ENCODE measurements around the gene SLC34A1. TPM values are rescaled to one million over a fixed set of nuclear protein-coding genes. Genes with fewer than 3 reads are reported as not detected.

The SLC34A1 gene
- total and polyA plus RNA-seq, 2 of the 13 experiments (the other 11 are each of a cell fraction or from before 2014, with no cell fraction given) = 0.03 to 0.20 TPM

DNA sequence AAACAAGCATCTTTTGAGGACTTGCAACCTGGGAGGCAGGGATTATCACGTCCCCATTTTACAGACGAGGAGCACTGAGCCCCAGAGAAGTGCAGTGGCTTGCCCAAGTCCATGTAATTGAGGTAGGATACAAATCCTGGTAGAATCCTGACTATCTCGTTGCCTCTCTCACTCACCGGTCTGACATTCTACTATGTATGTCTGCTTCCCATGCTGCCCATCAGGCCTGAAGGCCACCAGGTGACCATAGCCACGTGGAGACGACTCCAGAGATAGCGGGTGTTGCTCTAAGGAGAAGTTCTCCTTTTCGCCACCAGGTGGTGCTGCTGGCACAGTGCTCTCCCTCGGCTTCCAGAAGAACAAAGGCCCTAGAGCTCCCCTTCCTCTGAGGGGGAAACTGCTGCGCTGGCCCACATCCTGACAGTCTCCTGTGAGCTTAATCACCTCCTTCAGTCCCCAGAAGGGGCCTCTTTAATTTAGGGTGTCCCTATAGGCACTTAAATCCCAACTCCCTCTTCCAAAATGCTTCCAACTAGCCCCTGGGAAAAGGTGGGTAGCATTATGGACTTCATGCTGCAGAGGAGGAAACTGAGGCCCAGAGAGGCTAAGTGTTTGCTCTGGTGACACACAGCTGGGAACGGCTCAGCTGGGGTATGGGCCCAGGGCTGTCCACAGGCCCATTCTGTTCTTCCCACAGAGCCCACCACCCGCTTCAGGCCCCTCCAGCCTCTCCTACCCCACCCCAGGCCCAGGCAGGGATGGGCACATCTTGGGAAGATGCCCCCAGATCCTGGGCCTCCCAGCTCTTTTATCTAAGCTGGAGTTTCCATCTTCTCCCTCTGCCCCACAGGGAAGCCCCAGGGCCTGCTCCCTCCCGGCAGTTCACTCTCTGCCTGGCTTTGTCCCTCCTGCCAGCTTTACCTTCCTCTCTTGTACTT lies 6.4 kb downstream of the SLC34A1 start (continued):
- TF ChIP-seq, protein P1, sequence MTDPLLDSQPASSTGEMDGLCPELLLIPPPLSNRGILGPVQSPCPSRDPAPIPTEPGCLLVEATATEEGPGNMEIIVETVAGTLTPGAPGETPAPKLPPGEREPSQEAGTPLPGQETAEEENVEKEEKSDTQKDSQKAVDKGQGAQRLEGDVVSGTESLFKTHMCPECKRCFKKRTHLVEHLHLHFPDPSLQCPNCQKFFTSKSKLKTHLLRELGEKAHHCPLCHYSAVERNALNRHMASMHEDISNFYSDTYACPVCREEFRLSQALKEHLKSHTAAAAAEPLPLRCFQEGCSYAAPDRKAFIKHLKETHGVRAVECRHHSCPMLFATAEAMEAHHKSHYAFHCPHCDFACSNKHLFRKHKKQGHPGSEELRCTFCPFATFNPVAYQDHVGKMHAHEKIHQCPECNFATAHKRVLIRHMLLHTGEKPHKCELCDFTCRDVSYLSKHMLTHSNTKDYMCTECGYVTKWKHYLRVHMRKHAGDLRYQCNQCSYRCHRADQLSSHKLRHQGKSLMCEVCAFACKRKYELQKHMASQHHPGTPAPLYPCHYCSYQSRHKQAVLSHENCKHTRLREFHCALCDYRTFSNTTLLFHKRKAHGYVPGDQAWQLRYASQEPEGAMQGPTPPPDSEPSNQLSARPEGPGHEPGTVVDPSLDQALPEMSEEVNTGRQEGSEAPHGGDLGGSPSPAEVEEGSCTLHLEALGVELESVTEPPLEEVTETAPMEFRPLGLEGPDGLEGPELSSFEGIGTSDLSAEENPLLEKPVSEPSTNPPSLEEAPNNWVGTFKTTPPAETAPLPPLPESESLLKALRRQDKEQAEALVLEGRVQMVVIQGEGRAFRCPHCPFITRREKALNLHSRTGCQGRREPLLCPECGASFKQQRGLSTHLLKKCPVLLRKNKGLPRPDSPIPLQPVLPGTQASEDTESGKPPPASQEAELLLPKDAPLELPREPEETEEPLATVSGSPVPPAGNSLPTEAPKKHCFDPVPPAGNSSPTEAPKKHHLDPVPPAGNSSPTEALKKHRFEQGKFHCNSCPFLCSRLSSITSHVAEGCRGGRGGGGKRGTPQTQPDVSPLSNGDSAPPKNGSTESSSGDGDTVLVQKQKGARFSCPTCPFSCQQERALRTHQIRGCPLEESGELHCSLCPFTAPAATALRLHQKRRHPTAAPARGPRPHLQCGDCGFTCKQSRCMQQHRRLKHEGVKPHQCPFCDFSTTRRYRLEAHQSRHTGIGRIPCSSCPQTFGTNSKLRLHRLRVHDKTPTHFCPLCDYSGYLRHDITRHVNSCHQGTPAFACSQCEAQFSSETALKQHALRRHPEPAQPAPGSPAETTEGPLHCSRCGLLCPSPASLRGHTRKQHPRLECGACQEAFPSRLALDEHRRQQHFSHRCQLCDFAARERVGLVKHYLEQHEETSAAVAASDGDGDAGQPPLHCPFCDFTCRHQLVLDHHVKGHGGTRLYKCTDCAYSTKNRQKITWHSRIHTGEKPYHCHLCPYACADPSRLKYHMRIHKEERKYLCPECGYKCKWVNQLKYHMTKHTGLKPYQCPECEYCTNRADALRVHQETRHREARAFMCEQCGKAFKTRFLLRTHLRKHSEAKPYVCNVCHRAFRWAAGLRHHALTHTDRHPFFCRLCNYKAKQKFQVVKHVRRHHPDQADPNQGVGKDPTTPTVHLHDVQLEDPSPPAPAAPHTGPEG (CRISPR knock-in tag; IDR thresholded peaks at IDR 0.05) = no peak
- TF ChIP-seq ZNF678 (CRISPR knock-in tag; IDR thresholded peaks at IDR 0.05) = no peak
- TF ChIP-seq ZNF383 (CRISPR knock-in tag; IDR thresholded peaks at IDR 0.05; ENCODE audit: borderline replicate concordance) = no peak
- TF ChIP-seq, protein P2, sequence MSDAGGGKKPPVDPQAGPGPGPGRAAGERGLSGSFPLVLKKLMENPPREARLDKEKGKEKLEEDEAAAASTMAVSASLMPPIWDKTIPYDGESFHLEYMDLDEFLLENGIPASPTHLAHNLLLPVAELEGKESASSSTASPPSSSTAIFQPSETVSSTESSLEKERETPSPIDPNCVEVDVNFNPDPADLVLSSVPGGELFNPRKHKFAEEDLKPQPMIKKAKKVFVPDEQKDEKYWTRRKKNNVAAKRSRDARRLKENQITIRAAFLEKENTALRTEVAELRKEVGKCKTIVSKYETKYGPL (CRISPR knock-in tag; IDR thresholded peaks at IDR 0.05) = no peak
- TF ChIP-seq, protein P3, sequence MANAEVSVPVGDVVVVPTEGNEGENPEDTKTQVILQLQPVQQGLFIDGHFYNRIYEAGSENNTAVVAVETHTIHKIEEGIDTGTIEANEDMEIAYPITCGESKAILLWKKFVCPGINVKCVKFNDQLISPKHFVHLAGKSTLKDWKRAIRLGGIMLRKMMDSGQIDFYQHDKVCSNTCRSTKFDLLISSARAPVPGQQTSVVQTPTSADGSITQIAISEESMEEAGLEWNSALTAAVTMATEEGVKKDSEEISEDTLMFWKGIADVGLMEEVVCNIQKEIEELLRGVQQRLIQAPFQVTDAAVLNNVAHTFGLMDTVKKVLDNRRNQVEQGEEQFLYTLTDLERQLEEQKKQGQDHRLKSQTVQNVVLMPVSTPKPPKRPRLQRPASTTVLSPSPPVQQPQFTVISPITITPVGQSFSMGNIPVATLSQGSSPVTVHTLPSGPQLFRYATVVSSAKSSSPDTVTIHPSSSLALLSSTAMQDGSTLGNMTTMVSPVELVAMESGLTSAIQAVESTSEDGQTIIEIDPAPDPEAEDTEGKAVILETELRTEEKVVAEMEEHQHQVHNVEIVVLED (CRISPR knock-in tag; IDR thresholded peaks at IDR 0.05; ENCODE audit: borderline replicate concordance) = no peak
- no peak for TF ChIP-seq JUND (CRISPR knock-in tag; IDR thresholded peaks at IDR 0.05)
- TF ChIP-seq, protein P4, sequence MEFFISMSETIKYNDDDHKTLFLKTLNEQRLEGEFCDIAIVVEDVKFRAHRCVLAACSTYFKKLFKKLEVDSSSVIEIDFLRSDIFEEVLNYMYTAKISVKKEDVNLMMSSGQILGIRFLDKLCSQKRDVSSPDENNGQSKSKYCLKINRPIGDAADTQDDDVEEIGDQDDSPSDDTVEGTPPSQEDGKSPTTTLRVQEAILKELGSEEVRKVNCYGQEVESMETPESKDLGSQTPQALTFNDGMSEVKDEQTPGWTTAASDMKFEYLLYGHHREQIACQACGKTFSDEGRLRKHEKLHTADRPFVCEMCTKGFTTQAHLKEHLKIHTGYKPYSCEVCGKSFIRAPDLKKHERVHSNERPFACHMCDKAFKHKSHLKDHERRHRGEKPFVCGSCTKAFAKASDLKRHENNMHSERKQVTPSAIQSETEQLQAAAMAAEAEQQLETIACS (CRISPR knock-in tag; IDR thresholded peaks at IDR 0.05) = no peak; the same call in 1 of the 2 replicates
- no peak for TF ChIP-seq KAT2B (IDR thresholded peaks at IDR 0.05; ENCODE audit: borderline replicate concordance, low read depth, low read length)
- TF ChIP-seq, protein P5, sequence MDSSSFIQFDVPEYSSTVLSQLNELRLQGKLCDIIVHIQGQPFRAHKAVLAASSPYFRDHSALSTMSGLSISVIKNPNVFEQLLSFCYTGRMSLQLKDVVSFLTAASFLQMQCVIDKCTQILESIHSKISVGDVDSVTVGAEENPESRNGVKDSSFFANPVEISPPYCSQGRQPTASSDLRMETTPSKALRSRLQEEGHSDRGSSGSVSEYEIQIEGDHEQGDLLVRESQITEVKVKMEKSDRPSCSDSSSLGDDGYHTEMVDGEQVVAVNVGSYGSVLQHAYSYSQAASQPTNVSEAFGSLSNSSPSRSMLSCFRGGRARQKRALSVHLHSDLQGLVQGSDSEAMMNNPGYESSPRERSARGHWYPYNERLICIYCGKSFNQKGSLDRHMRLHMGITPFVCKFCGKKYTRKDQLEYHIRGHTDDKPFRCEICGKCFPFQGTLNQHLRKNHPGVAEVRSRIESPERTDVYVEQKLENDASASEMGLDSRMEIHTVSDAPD (CRISPR knock-in tag; IDR thresholded peaks at IDR 0.05) = no peak
- TF ChIP-seq SSRP1 (CRISPR knock-in tag; IDR thresholded peaks at IDR 0.05) = no peak
- TF ChIP-seq, protein P6, sequence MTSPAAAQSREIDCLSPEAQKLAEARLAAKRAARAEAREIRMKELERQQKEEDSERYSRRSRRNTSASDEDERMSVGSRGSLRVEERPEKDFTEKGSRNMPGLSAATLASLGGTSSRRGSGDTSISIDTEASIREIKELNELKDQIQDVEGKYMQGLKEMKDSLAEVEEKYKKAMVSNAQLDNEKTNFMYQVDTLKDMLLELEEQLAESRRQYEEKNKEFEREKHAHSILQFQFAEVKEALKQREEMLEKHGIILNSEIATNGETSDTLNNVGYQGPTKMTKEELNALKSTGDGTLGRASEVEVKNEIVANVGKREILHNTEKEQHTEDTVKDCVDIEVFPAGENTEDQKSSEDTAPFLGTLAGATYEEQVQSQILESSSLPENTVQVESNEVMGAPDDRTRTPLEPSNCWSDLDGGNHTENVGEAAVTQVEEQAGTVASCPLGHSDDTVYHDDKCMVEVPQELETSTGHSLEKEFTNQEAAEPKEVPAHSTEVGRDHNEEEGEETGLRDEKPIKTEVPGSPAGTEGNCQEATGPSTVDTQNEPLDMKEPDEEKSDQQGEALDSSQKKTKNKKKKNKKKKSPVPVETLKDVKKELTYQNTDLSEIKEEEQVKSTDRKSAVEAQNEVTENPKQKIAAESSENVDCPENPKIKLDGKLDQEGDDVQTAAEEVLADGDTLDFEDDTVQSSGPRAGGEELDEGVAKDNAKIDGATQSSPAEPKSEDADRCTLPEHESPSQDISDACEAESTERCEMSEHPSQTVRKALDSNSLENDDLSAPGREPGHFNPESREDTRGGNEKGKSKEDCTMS (CRISPR knock-in tag; conservative IDR thresholded peaks at IDR 0.05) = no peak
- TF ChIP-seq, protein P7, sequence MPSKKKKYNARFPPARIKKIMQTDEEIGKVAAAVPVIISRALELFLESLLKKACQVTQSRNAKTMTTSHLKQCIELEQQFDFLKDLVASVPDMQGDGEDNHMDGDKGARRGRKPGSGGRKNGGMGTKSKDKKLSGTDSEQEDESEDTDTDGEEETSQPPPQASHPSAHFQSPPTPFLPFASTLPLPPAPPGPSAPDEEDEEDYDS (CRISPR knock-in tag; IDR thresholded peaks at IDR 0.05) = no peak
- no peak for TF ChIP-seq TRIM24 (CRISPR knock-in tag; IDR thresholded peaks at IDR 0.05)
